Prostate gland (tissue), 2 donors: ENCODE measurements around the gene KCMF1. TPM values are rescaled to one million over a fixed set of nuclear protein-coding genes. Genes with fewer than 3 reads are reported as not detected.

ENCODE experiments used
- DNase-seq: peaks from one replicate; pipeline ENCODE4 v3.0.0-alpha.2; 2019; ENCODE audit warnings: low spot score
- H3K27ac ChIP-seq, 2 donors: fragments of 200-600 bp; sonication (generic); 2 replicates each; pipeline ENCODE4 v1.5.1; 2017 to 2019
- H3K27me3 ChIP-seq: fragments of 200-600 bp; sonication (generic); replicated peaks from 2 replicates; pipeline ENCODE4 v1.5.1; 2019; ENCODE audit not compliant: insufficient read depth
- H3K36me3 ChIP-seq, 2 donors: fragments of 200-600 bp; sonication (generic); 1 replicate in 1 of 2; 2 replicates in 1 of 2; pipeline versions ENCODE4 v1.5.1 to v1.8.1; 2017 to 2019
- H3K4me1 ChIP-seq: fragments of 200-600 bp; sonication (generic); replicated peaks from 2 replicates; pipeline ENCODE4 v1.5.1; 2019
- H3K4me3 ChIP-seq, 2 donors: fragments of 200-600 bp; sonication (generic); 2 replicates each; pipeline ENCODE4 v1.5.1; 2017 to 2019
- H3K9me3 ChIP-seq: fragments of 200-600 bp; sonication (generic); 2 replicates; pipeline ENCODE4 v1.5.1; 2017
- CTCF ChIP-seq, 4 experiments: fragments of 200-600 bp in 2 of 4; fragments of 450-650 bp in 2 of 4; sonication (generic) in 2 of 4; IDR thresholded peaks; 1 replicate in 3 of 4; 2 replicates in 1 of 4; pipeline ENCODE4 v1.5.1; 2016 to 2019; ENCODE audit warnings: antibody characterized with exemption in 4 of 4, mild to moderate bottlenecking in 2 of 4, moderate library complexity in 2 of 4
- POLR2A ChIP-seq: fragments of 450-650 bp; IDR thresholded peaks from one replicate; pipeline ENCODE4 v1.6.1; 2016; ENCODE audit warnings: antibody characterized with exemption, mild to moderate bottlenecking
- POLR2AphosphoS5 ChIP-seq: sonication (generic); formaldehyde crosslinking; IDR thresholded peaks from one replicate; pipeline ENCODE4 v1.6.1; 2017; ENCODE audit warnings: antibody characterized with exemption
- WGBS: methylation state at CpG from one replicate; pipeline ENCODE4 v1.1.5; 2018; 5-methylcytosine and 5-hydroxymethylcytosine counted together
- intact Hi-C: fragments of 100-400 bp; cut with DNase I; formaldehyde crosslinking; loops from one replicate; pipeline ENCODE4 v1.14.2; 2022
- total RNA-seq, 2 donors: library from RNA; depleted of rRNA; stranded (reverse); fragments of >200 nt; gene quantifications; one replicate each; pipeline ENCODE4 v1.1.0, GENCODE V29; 2016

KCMF1 gene
- total RNA-seq, 2 donors from 2014 or later: 20.5 to 33.1 TPM

DNA sequence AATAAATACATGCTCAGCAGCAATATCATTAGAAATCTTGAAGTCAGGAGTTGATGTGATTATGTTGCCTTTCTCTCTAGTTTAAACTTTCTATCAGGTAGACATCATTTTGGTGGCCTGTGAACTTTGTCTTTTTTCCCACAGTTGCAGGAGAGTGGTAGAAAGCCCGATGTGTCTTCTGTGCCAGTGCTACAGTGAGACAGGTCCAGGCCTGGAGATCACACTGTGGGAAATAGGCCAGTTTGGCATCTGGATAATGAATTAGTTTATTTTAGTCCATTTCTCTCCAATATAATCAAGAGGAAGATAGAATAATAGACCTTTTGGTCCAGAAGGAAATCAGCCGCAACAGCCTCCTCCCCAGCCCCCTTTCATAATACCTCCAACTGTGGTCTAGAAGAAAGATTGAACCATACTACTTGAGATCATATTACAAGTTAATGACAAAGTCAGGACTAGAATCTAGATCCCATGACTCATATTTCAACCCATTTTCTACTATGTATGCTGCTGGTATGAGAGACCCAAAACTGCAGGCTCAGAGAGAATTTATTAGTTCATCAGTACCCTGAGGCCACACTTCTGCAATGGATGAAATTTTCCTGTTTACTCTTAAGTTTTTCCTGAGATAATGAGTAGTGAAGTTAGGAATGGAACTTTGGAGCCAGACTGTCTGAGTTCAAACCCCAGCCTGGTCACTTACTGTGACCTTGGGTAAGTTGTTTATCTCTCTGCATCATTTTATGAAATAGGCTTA lies 20.6 kb downstream of the KCMF1 start:
- DNase-seq: no peak
- Histone ChIP-seq H3K4me1 (no peaks in the 10 kb centered on the region), H3K4me3 (no peak overlapping the region), H3K27me3 (no peaks in the 10 kb centered on the region), H3K27ac (no peak overlapping the region), H3K9me3 (no peaks in the 10 kb centered on the region), H3K36me3 (no peaks in the 10 kb centered on the region)
- intact Hi-C loops: no loop called here
- TF ChIP-seq POLR2A (no peak), POLR2AphosphoS5 (no peak), CTCF (IDR thresholded peaks at IDR 0.05) (no peak)
- WGBS: 28% methylated on average over 2 of the region's 2 CpGs

GRCh38 chr2:84995826-84996225 lies 24.9 kb downstream of the KCMF1 start:
- no peaks in the 10 kb centered on the region for H3K9me3 ChIP-seq
- no peak overlapping the region for H3K4me3 ChIP-seq
- no peaks in the 10 kb centered on the region for H3K27me3 ChIP-seq
- intact Hi-C loops: no loop called here
- H3K36me3 ChIP-seq: no peaks in the 10 kb centered on the region
- DNase-seq: no peak
- WGBS: 68% methylated on average over 2 of the region's 2 CpGs
- no peak for TF ChIP-seq CTCF (IDR thresholded peaks at IDR 0.05)
- no peak for TF ChIP-seq POLR2A
- TF ChIP-seq POLR2AphosphoS5: no peak
- no peak overlapping the region for H3K27ac ChIP-seq
- no peaks in the 10 kb centered on the region for H3K4me1 ChIP-seq

GRCh38 chr2:84996909-84997308 lies 25.9 kb downstream of the KCMF1 start:
- H3K27ac ChIP-seq: no peak overlapping the region
- H3K36me3 ChIP-seq: no peaks in the 10 kb centered on the region
- H3K4me3 ChIP-seq: no peak overlapping the region
- TF ChIP-seq POLR2AphosphoS5 (no peak), POLR2A (no peak), CTCF (IDR thresholded peaks at IDR 0.05) (no peak)
- no peak for DNase-seq
- WGBS: 72% methylated on average over 2 of the region's 2 CpGs
- intact Hi-C loops: no loop called here
- no peaks in the 10 kb centered on the region for H3K4me1 ChIP-seq
- no peaks in the 10 kb centered on the region for H3K27me3 ChIP-seq
- no peaks in the 10 kb centered on the region for H3K9me3 ChIP-seq

DNA sequence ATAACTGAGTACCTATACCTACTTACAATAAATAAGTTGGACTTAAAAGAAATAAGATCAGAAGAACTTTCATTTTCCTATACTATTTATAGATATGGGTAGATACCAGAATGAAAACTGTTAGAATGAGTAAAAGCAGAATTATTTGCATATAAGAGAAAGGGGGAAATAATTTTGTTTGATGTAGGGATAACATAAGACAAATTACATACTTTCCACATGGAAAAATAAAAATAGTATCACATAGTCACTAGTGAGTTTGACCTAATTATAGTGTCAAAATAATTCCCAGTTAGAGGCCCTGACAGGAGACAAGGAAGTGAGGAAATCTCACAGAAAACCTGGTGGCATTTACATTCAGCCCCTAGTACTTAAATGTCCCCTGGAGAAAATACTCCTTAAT lies 28.6 kb downstream of the KCMF1 start:
- intact Hi-C loops: no loop called here

GRCh38 chr2:85001595-85001994 lies 30.6 kb downstream of the KCMF1 start:
- Histone ChIP-seq H3K27ac (no peak overlapping the region), H3K4me3 (no peak overlapping the region), H3K36me3 (no peaks in the 10 kb centered on the region), H3K9me3 (no peaks in the 10 kb centered on the region), H3K27me3 (no peaks in the 10 kb centered on the region), H3K4me1 (no peaks in the 10 kb centered on the region)
- TF ChIP-seq POLR2A (no peak), POLR2AphosphoS5 (no peak), CTCF (IDR thresholded peaks at IDR 0.05) (no peak)
- WGBS: 44% methylated on average over 2 of the region's 2 CpGs
- intact Hi-C loops: no loop called here
- DNase-seq: no peak

More for the DNA sequence above, 28.6 kb downstream of the KCMF1 start:
- Histone ChIP-seq H3K27me3 (no peaks in the 10 kb centered on the region), H3K36me3 (no peaks in the 10 kb centered on the region), H3K27ac (no peak overlapping the region), H3K4me3 (no peak overlapping the region), H3K4me1 (no peaks in the 10 kb centered on the region), H3K9me3 (no peaks in the 10 kb centered on the region)
- DNase-seq: no peak
- TF ChIP-seq POLR2A: no peak
